Esophagus muscularis mucosa (tissue), 4 donors: Measurements from ENCODE around the gene ERC2. TPM values are rescaled to one million over a fixed set of nuclear protein-coding genes. Genes with fewer than 3 reads are reported as not detected.

Experiments used
- DNase-seq: peaks from one replicate; pipeline ENCODE4 v3.0.0-alpha.2; 2017; ENCODE audit errors: extremely low spot score
- H3K27ac ChIP-seq, 4 donors: fragments of 200-600 bp; sonication (generic); replicated peaks in 1 of 4; 1 replicate in 3 of 4; 2 replicates in 1 of 4; pipeline ENCODE4 v1.5.1; 2016 to 2019; ENCODE audit warnings: mild to moderate bottlenecking in 1 of 4
- H3K27me3 ChIP-seq, 4 donors: fragments of 200-600 bp; sonication (generic); one replicate each; pipeline versions ENCODE4 v1.5.1 to v1.6.0; 2016 to 2019
- H3K36me3 ChIP-seq, 4 donors: fragments of 200-600 bp; sonication (generic); one replicate each; pipeline ENCODE4 v1.5.1; 2016 to 2019
- H3K4me1 ChIP-seq, 4 donors: fragments of 200-600 bp; sonication (generic); one replicate each; pipeline ENCODE4 v1.5.1; 2016 to 2019
- H3K4me3 ChIP-seq, 4 donors: fragments of 200-600 bp; sonication (generic); 1 replicate in 2 of 4; 2 replicates in 2 of 4; pipeline ENCODE4 v1.5.1; 2016 to 2019; ENCODE audit warnings: mild to moderate bottlenecking in 4 of 4, moderate library complexity in 1 of 4
- H3K9me3 ChIP-seq, 4 donors: fragments of 200-600 bp; sonication (generic); 1 replicate in 3 of 4; 2 replicates in 1 of 4; pipeline ENCODE4 v1.5.1; 2016 to 2019
- CTCF ChIP-seq, 3 experiments: fragments of 200-600 bp in 2 of 3; fragments of 450-650 bp in 1 of 3; sonication (generic) in 2 of 3; IDR thresholded peaks; one replicate each; pipeline ENCODE4 v1.5.1; 2017 to 2019; ENCODE audit warnings: antibody characterized with exemption in 3 of 3, mild to moderate bottlenecking in 2 of 3, moderate library complexity in 1 of 3
- EP300 ChIP-seq: sonication (generic); formaldehyde crosslinking; IDR thresholded peaks from one replicate; pipeline ENCODE4 v1.6.1; 2017; ENCODE audit warnings: antibody characterized with exemption
- POLR2A ChIP-seq: fragments of 450-650 bp; IDR thresholded peaks from one replicate; pipeline ENCODE4 v1.6.1; 2017; ENCODE audit warnings: antibody characterized with exemption, moderate library complexity, mild to moderate bottlenecking, low read depth
- POLR2AphosphoS5 ChIP-seq, 2 donors: sonication (generic); formaldehyde crosslinking; IDR thresholded peaks; one replicate each; pipeline ENCODE4 v1.6.1; 2017; ENCODE audit warnings: antibody characterized with exemption in 2 of 2
- WGBS: methylation state at CpG from one replicate; pipeline ENCODE4 v1.1.5; 2018; 5-methylcytosine and 5-hydroxymethylcytosine counted together
- intact Hi-C: fragments of 100-400 bp; cut with DNase I; formaldehyde crosslinking; loops from one replicate; pipeline ENCODE4 v1.15.1; 2023
- total RNA-seq, 4 donors: library from RNA; depleted of rRNA; stranded (reverse); fragments of >200 nt; gene quantifications; one replicate each; pipeline versions ENCODE4 v1.1.0 to v1.2.1, GENCODE V29; 2016

ERC2 gene
- total RNA-seq, 4 donors from 2014 or later, result 0.42 to 2.0 (median 1.5) TPM

GRCh38 chr3:56173601-56174000 lies 294.7 kb downstream of the ERC2 start:
- no peak overlapping the region for H3K4me3 ChIP-seq
- H3K9me3 ChIP-seq, result no peaks in the 10 kb centered on the region
- no peak for DNase-seq
- 65% methylated on average over 7 of the region's 7 CpGs for WGBS
- H3K27me3 ChIP-seq, result no peaks in the 10 kb centered on the region
- peaks cover 0 to 10% (median 0%) of the 10 kb centered on the region in 4 donors for H3K4me1 ChIP-seq
- H3K27ac ChIP-seq, result no peak overlapping the region
- TF ChIP-seq POLR2AphosphoS5 (IDR thresholded peaks at IDR 0.05) (no peak), CTCF (IDR thresholded peaks at IDR 0.05) (no peak), POLR2A (no peak), EP300 (no peak)
- intact Hi-C loops, result no loop called here
- no peaks in the 10 kb centered on the region for H3K36me3 ChIP-seq

- intact Hi-C loops, result no loop called here
- 93% methylated on average over 3 of the region's 3 CpGs for WGBS
Measured at GRCh38 chr3:56164436-56164835, 303.8 kb downstream of the ERC2 start.

GRCh38 chr3:56157693-56158362 lies 310.4 kb downstream of the ERC2 start:
- no peak for DNase-seq
- Histone ChIP-seq H3K36me3 (no peaks in the 10 kb centered on the region), H3K4me1 (peaks cover 0 to 2% (median 0%) of the 10 kb centered on the region in 4 donors), H3K27ac (no peak overlapping the region), H3K27me3 (no peaks in the 10 kb centered on the region), H3K4me3 (no peak overlapping the region), H3K9me3 (peaks cover 0 to 5% (median 0%) of the 10 kb centered on the region in 4 donors)
- intact Hi-C loops, result no loop called here
- WGBS, result 64% methylated on average over 3 of the region's 3 CpGs
- TF ChIP-seq CTCF (IDR thresholded peaks at IDR 0.05) (no peak), POLR2A (no peak), EP300 (no peak), POLR2AphosphoS5 (IDR thresholded peaks at IDR 0.05) (no peak)

More at GRCh38 chr3:56164436-56164835, 303.8 kb downstream of the ERC2 start:
- Histone ChIP-seq H3K4me3 (no peak overlapping the region), H3K36me3 (no peaks in the 10 kb centered on the region), H3K9me3 (peaks cover 0 to 5% (median 0%) of the 10 kb centered on the region in 4 donors), H3K27me3 (no peaks in the 10 kb centered on the region), H3K4me1 (no peaks in the 10 kb centered on the region), H3K27ac (no peak overlapping the region)
- no peak for TF ChIP-seq CTCF (IDR thresholded peaks at IDR 0.05)
- no peak for TF ChIP-seq POLR2AphosphoS5 (IDR thresholded peaks at IDR 0.05)
- no peak for TF ChIP-seq POLR2A
- no peak for TF ChIP-seq EP300
- DNase-seq, result no peak

GRCh38 chr3:56154297-56154696 lies 314.0 kb downstream of the ERC2 start:
- 83% methylated on average over 1 of the region's 1 CpG for WGBS
- Histone ChIP-seq H3K27ac (no peak overlapping the region), H3K36me3 (no peaks in the 10 kb centered on the region), H3K27me3 (no peaks in the 10 kb centered on the region), H3K4me3 (no peak overlapping the region), H3K9me3 (no peaks in the 10 kb centered on the region), H3K4me1 (peaks cover 0 to 2% (median 0%) of the 10 kb centered on the region in 4 donors)
- DNase-seq, result no peak
- TF ChIP-seq POLR2AphosphoS5 (IDR thresholded peaks at IDR 0.05) (no peak), CTCF (IDR thresholded peaks at IDR 0.05) (no peak), EP300 (no peak), POLR2A (no peak)
- intact Hi-C loops, result no loop called here

- 71% methylated on average over 3 of the region's 3 CpGs for WGBS
- TF ChIP-seq POLR2AphosphoS5 (IDR thresholded peaks at IDR 0.05), result no peak
- TF ChIP-seq CTCF (IDR thresholded peaks at IDR 0.05), result no peak
- no peaks in the 10 kb centered on the region for H3K27me3 ChIP-seq
- H3K4me3 ChIP-seq, result no peak overlapping the region
- no peak overlapping the region for H3K27ac ChIP-seq
- no peak for DNase-seq
- H3K4me1 ChIP-seq, result no peaks in the 10 kb centered on the region
- intact Hi-C loops, result no loop called here
- no peaks in the 10 kb centered on the region for H3K9me3 ChIP-seq
- no peaks in the 10 kb centered on the region for H3K36me3 ChIP-seq
Measured at GRCh38 chr3:56147354-56147753, 320.9 kb downstream of the ERC2 start.
